GM19099 (cell line): ENCODE data around the gene SEMA6A.

Experiments used
- POLR2A ChIP-seq: IDR thresholded peaks from 3 replicates; pipeline ENCODE4 v1.6.1; 2011; ENCODE audit warnings: low read depth; ENCODE audit not compliant: insufficient read length; ENCODE audit errors: extremely low read depth

The SEMA6A gene

DNA sequence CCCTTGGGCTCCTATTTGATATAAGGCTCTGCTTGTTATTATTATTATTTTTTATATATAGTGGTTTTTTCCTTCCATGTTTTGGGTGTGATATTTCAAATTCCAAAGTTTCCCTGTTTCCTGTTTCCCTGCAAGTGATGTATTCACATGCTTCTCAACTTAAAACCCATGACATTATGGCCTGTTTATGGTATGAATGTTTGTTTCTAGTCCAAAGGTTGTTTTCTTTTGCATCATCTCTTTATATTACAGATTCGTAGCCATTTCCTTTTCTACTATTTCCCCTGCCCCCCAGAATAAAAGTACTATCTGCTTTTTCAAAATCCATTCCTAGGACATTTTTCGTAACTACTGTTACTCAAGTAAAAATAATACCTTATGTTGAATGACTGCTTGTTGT, 7.5 kb downstream of the SEMA6A start:
- TF ChIP-seq POLR2A, result no peak

GRCh38 chr5:116566251-116566650, 8.4 kb downstream of the SEMA6A start:
- TF ChIP-seq POLR2A, result no peak

DNA sequence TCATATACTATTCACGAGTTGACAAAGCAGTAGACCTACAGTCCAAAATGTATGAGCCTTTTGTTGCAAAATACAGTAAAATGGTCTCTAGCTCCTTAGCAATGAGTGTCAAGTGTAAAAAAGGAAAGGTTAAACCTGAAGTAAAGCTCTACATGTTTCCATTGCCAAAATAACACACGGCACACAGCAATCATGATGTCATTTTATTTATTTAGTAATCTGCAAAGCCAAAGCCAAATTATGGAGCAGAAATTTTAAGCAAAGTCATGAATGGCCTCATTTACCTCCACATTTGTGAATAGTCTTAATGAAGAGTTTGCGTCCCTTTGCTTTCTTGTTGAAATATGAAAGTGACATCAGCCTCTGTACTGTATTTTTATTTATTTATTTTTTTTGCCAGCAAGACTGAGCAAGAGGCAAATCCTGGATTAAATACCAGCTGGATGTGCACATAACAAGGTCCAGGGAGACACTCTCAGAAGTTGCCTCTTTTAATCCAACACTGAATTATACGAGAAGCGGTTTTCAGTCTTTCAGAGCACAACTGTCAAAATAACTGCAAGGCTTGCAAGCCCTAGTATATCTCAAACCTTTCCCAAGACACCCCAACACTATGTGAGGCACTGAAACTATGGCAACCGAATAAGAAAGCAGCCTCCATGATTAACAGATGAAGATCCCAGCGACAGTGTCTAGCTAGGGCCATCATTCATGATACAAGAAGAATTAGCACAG, 9.7 kb downstream of the SEMA6A start:
- no peak for TF ChIP-seq POLR2A

- TF ChIP-seq POLR2A, result no peak
These were observed 10.3 kb downstream of the SEMA6A start for GRCh38 chr5:116564312-116564711.

DNA sequence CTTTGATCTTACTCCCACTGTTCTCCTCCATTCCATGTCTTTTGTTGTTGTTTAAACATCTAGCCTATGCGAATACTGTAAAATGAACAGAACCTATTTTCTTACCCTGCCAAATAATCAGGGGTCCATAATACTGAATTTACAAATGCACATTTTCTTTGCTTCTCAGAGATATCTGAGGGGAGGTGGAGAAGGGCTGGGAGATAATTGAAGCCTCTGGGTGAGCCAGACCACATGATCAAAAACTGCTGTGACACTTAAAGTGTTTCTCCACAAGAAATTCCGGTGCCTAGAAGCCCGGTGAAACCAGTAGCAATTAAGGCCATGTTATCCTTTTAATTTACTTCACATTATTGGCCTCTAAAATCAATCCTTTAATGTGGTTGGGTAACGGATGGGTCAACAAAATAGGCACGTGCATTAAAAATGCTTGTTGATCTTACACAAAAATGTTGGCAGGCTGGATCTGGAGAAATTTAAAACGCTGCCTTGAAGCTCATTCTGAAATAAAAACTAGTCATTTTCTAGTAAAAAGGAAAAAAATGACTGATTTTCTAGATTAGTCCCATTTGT, 10.8 kb downstream of the SEMA6A start:
- TF ChIP-seq POLR2A, result no peak

- TF ChIP-seq POLR2A, result no peak
These were observed 12.0 kb downstream of the SEMA6A start for GRCh38 chr5:116562669-116563068.

GRCh38 chr5:116561658-116562057, 13.0 kb downstream of the SEMA6A start:
- no peak for TF ChIP-seq POLR2A

- no peak for TF ChIP-seq POLR2A
These were observed 14.9 kb downstream of the SEMA6A start for GRCh38 chr5:116559673-116560164.

DNA sequence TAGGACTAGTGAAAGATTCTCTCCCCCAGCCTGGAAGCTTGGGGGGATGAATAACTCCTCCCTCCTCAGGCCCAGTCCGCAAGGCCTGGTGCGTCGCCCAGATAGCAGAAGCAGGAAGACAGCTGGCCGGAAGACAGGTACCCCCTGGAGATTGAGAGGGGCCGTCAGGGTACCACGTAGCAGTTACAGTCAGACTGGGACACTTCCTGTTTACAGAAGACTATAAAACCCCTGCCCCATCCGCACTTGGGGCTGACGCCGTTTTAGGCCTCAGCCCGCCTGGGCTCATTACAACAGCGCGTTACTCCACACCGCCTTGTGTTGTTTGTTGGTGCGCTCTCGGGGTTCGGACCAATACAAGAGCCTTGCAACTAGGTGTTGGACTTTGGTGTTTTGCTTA, 15.4 kb downstream of the SEMA6A start:
- TF ChIP-seq POLR2A, result no peak

GRCh38 chr5:116557669-116558271, 16.9 kb downstream of the SEMA6A start:
- TF ChIP-seq POLR2A, result no peak

DNA sequence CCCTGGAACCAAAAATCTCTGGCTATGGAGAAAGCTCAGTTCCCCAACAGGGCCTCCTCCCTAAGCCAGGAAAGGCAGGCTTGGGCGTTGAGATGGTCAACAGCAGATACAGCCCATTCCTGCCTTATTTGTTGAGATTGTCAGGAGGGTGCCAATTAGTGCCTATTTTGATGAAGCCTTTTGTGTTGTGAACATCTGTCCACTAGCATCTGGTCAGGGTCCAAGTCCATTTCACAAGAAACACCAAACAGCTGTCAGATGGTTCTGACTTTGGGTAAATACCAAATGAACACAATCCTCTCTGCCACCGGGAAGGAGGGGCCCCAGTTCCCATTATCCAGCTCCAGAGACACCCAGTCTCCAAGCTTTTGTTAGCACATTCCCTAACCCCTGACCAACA, 19.9 kb downstream of the SEMA6A start:
- no peak for TF ChIP-seq POLR2A

DNA sequence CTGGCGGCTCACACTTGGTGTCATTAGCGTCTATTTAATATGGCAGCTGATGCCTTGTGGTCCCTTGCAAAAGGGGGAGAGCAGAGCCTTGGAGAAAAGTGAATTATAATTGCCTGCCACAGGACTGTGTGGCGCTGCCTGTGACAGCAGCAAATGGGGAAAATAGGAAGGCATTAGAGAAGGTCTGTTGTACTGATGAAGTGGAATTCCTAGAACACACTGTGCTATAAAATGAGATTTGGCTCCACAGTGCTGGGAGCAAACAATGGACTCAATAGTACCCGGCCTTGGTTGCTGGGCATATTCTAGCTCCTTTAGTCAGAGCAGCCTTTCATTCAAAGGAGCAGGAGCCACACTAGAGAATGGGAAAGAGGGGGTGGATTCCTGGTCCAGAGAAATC, 21.3 kb downstream of the SEMA6A start:
- TF ChIP-seq POLR2A, result no peak

- TF ChIP-seq POLR2A, result no peak
These were observed 24.5 kb downstream of the SEMA6A start for GRCh38 chr5:116550082-116550481.

DNA sequence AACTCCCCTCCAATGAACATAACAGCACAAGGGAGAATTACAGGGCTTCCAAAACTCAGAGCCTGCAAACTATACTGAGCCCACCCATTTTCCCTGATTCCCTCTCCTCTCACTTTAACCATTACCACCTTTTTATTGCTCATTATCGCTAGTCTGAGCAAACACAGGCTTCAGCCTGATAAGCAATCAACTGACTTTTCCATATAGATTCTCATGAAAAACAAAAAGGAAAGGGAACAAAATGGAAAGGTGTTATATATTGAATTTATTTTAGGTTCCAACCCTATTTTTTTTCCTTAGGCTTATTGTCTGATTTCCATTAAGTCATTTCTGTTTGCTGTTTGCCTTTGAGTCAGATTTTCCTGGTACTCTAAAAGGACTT, 27.9 kb downstream of the SEMA6A start:
- TF ChIP-seq POLR2A, result no peak

DNA sequence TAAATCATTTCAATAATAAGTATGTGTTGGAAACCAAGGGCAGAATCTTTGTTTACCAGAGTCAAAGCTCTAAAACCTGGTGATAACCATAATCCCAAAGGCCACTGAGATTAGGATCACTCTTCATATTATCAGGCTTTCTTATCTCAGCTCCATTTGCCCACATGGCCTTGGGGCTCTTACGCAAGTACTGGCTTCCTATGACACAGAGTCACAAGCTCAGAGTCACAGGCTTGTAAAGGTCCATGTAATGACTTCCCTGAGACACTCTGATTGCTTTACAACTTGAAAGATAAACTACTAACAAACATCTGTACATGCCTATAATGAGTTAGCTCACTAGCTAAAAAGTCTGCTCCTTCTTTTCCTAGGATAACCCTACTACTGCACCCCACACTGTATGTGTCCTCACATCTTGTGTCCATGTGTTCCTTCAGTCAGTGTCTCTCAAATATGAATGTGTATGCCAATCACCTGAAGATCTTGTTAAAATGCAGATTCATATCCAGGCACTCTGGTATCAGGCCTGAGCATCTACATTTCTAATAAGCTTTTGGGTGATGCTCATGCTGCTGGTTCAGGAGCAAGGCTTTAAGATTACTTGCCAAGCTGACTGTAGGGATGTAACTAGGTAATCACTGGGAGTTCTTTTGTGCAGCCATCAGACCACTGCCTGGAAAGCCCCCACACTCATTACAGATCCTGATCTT, 28.4 kb downstream of the SEMA6A start:
- no peak for TF ChIP-seq POLR2A

GRCh38 chr5:116544531-116545241, 29.9 kb downstream of the SEMA6A start:
- TF ChIP-seq POLR2A, result no peak

DNA sequence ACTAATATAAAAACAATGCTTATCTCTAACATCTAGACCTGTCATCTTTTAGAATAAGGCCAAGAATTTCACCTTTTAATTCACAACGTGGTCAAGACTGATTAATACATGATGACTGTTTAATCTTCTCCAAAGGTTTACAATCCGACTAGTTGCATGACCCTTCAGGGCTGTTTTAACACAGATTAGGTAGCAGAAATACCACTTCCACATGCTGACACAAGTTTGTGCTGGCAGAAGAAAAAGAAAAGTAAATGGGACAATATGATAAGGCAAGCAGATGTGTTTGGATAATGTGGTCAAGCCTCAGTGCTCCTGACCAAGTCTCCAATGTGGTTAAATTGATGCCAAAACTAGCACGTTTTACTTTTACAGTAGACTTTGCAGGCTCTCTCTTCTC, 31.1 kb downstream of the SEMA6A start:
- TF ChIP-seq POLR2A, result no peak
